Urothelium cell line (cell line): ENCODE data around the gene UGGT2.
"Not testable (repeated sequence)": the region's sequence is repeated elsewhere in the genome, so short reads cannot be mapped to it uniquely, and the experiment has no call there.

Experiments
- DNase-seq: peaks from one replicate; pipeline ENCODE4 v3.0.0; 2011; ENCODE audit warnings: low spot score, mixed read lengths
- FAIRE-seq: peaks from 2 replicates; lab custom pipeline; 2011; peaks lifted over from hg19 to GRCh38; lab: Jason Lieb, UNC

The UGGT2 gene

DNA sequence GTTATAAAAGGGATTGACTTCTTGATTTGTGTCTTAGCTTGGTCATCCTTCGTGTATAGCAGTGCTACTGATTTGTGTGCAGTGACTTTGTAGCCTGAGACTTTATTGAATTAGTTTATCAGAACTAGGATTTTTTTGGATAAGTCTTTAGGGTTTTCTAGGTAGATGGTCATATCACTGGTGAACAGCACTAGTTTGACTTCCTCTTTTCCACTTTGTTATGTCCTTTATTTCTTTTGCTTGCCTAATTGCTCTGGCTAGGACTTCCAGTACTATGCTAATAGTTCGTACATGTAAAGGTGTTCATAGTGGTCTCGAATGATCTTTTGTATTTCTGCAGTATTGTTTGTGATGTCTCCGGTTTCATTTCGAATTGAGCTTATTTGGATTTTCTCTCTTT lies 230.9 kb downstream of the UGGT2 start:
- DNase-seq, result no peak
- FAIRE-seq, result no peak

DNA sequence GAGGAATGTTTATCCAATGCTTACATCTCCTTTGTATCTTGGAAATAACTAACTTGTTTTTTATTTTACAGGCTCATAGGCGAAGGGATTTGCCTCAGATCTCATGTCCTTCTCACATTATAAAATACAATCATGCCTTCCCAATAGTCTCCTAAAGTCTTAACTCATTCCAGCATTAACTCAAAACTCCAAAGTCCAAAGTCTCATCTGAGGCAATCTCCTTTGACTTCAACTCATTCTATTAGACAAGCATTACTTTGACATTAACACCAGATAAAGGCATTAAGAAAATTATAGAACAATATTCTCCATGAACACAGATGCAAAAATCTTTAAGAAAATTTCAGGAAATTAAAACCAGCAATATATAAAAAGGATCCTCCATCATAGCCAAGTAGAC lies 238.7 kb downstream of the UGGT2 start:
- FAIRE-seq (no peak), DNase-seq (no peak)

DNA sequence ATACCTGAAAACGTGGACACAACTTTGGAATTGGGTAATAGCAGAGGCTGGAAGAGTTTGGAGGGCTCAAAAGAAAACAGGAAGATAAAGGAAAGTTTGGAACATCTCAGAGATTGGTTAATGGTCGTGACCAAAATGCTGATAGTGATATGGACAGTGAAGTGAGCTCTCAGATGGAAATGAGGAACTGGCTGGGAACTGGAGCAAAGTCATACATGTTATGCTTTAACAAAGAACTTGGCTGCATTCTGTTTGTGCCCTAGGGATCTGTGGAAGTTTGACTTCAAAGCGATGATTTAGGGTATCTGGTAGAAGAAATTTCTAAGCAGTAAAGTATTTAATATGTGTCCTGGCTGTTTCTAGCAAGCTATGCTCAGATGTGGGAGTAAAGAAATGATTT lies 240.1 kb downstream of the UGGT2 start:
- FAIRE-seq, result no peak
- no peak for DNase-seq

DNA sequence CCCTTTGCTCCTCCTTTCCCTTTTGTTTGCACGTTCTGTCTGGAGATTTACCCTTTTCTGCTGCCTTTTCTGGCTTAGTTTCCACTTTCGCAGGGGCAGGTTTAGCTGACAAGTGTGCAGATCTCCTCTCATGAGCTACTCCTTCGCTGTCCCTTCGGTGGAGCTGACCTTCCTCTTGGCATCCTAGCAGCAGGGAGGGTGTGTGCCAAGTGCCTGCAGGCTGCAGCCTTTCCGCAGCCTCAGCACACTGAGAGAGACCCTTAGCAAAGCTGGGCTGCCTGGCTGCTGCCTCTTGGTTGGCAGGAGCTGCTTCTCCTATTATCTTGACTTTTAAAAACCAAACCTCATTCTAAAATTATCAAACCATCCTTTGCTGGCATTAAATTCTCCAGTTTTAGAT lies 243.8 kb downstream of the UGGT2 start:
- no peak for DNase-seq
- no peak for FAIRE-seq

DNA sequence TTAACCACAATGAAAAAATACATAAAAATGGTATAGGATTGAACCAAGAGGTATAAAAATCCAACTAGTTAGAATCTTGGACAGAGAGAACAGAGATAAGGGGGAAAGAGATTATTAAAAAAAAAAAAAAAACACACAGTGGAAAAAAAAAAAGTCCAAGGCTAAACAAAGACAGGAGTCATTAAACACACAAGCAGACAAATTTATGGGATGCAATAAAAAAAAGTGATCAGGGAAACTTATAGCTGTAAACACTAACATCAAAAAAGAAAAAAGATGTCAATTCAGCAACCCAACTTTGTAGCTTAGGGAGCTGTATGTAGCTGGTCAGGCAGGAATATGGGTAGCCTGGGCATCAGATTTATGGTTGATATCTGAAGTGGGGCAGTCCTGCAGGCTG lies 247.3 kb downstream of the UGGT2 start:
- FAIRE-seq, result no peak
- DNase-seq, result no peak

DNA sequence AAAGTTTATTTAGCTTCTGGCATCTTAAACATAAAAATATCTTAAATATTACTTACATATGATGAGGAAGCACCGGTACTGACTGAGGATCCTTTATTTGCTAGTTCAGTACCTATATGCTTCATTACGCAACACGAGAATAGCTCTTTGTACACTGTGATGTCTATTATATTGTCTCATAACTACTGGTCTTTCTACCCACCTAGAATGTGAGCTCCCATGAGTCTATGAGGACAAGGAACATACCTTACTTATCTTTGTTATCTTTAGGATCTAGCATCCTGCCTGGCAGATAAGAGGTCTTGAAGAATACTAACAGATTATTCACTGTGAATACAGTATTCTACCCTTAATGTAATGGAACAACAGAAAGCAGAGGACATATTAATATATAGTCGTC lies 251.4 kb downstream of the UGGT2 start:
- FAIRE-seq, result no peak
- no peak for DNase-seq

DNA sequence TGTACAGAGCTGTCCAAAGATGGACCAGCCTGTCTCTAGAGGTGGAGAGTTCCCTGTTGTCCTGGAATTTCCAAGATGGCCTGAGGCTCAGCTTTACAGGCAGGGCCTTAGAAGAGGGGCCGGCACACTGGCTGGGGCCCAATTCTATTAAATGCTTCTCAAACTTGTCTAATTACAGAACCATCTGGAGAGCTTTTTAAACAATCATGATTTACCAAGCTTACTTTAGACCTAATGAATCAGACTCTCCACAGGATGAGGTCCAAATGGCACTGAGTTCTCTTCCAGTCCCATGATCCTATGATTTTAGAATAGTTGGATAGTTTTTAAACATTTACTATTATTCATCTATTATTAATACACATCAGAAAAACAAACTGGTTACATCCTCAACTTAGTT lies 252.8 kb downstream of the UGGT2 start:
- FAIRE-seq (no peak), DNase-seq (no peak)

DNA sequence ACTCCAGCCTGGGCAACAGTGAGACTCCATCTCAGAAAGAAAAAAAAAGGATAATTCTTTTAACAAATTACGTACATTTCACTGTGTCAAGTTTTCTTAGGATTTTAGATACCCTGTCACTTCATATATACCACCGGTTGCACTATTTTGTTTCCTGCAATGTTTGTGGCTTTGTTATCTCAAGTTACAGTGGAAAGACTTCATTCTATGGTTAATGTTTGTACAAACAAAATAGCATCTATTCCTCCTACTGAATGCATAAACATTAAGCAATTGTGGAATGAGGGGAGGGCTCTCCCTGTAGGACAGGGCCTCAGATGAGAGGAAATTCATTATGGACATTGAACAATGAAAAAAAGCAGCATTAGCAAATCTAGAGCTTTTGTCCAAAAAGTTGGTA lies 256.2 kb downstream of the UGGT2 start:
- no peak for FAIRE-seq
- DNase-seq, result no peak

DNA sequence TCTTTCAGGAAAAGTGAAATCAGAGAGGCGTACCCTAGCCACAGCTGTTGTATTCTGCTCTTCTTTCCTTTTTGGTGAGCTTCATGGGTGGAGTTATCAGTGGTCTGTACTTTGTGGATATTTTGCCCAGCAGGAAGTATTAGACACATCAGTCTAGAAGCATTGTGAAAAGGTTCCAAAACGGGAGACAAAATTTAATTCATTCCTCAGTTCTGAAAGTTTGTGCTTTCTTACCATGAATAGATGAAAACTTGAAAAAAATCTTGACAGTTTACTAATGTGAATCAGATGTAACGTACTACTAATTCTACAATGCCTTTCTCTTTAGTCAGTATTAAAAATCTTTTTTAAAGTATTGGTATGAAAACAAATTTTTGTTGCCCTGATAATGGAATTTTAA lies 259.4 kb downstream of the UGGT2 start:
- FAIRE-seq (no peak), DNase-seq (no peak)

DNA sequence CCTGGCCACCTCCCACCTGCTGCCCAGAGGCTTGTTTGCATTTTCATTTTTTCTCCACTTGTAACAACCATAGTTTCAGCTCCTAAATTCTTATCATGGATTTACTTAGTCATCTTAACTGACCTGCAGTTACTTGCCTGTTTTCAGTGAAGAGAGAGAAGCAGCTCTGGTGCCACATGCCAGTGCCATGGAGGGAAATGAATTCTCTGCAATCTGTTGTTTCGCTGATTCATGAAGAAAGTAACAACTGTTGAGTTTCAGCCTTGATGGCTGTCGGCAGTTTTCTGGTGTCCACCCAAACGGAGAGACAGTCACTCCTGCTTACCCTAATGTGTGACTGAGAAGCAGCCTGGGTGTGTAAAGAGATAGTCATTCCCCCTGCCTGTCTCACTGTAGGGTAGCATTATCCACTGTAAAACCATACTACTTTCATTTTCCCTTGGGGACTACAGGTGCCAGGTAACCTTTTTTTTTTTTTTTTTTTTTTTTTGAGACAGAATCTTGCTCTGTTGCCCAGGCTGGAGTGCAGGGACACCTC lies 260.1 kb downstream of the UGGT2 start:
- FAIRE-seq (no peak), DNase-seq (no peak)

DNA sequence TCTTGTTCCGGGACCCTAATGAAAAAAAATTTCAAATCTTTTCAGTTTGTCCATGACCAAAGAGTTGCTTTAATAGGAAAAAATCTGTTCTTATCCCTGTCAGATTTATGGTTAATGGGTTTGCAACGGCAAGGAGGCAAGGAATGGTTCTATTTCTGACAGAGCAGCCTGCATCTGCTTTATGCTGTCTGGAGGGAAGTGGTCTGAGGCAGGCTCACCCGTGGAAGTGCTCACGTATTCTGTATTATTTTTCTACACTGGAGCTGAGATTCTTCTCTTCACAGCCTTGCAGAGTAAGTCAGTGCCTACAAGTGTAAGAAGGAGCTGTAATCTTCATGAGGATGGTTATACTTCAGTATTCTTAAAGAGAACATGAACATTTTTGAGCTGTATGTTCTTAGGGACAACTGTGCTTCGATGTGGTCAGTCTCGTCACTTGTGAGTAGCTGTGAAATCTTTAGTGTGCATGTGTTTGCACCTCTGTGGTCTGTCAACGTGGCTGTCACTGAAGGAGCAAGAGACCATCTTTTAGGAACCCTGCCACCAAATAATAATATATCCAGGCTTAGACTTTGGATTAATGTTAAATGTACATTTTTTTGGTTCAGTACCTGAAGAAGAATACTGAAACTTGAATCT lies 262.0 kb downstream of the UGGT2 start:
- DNase-seq, result no peak
- FAIRE-seq, result no peak

DNA sequence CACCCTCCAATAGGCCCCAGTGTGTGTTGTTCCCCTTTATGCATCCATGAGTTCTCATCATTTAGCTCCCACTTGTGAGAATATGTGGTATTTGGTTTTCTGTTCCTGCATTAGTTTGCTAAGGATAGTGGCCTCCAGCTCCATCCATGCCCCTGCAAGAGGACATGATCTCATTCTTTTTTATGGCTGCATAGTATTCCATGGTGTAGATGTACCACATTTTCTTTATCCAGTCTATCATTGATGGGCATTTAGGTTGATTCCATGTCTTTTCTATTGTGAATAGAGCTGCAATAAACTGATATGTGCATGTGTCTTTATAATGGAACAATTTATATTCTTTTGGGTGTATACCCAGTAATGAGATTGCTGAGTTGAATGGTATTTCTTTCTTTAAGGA lies 263.9 kb downstream of the UGGT2 start:
- FAIRE-seq, DNase-seq: not testable (repeated sequence)

DNA sequence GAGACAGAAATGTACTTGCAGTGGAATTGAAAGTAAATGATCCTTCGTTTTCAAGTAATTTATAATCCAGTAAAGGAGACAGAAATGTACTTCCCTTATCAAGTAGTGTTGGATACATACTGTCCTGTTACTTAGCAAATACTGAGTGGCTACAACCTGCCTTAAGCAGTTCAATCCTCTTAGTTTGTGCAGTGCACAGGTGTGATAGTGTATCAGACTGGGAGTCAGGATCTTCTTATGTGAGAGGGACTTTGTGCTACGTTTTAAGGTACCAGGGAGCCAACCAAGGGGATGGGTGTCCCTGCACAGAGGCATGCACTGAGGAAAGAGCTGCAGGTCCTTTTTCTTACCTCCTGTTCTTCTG lies 265.1 kb downstream of the UGGT2 start:
- no peak for DNase-seq
- no peak for FAIRE-seq

DNA sequence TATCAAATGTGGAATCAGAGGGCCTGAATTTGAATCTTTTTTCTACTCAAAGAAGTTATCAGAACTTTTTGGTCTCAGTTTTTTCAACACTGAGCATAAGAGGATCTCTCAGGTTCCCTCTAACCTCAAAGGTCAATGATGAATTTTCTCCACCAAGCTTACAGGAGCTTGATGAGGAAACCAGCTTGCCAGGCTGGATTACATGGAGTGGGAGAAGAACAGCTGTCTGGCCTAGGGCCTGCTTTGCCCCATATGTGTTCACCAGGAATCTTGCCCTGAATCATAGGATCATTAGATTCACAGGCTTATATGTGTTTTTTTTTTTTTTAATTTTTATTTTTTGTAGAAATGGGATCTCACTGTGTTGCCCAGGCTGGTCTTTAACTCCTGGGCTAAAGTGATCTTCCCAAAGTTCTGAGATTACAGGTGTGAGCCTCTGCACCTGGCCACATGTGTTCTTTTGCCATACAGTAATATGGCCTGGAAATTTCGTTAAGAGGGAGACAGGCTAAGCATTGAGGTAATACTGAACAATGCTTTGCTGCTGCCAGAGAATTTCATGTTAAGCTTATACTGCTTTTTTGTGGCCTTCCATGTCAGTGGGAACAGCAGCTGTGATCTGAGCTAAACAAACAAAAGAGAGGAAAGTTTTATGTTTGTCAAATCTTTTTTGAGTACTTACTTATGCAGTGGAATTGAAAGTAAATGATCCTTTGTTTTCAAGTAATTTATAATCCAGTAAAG lies 265.7 kb downstream of the UGGT2 start:
- DNase-seq, result no peak
- no peak for FAIRE-seq

DNA sequence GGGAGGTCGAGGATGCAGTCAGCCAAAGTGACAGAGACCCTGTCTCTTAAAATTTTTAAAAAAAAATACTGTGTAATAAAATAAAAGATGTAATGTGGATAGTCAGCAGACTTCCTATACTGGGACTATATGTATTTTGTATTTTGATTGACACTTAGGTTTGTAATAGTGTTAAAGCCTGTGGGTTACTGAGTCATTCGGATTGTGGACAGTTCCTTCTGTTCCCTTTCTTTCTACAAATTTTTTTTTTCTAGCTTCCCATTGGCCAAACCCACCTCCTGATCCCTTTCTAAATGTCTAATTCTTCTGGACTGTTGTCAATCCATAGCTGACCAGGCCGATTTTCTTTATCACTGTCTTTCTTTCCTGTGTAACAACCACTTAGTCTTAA lies 268.3 kb downstream of the UGGT2 start:
- DNase-seq (peak; percentile 20), FAIRE-seq (no peak)

DNA sequence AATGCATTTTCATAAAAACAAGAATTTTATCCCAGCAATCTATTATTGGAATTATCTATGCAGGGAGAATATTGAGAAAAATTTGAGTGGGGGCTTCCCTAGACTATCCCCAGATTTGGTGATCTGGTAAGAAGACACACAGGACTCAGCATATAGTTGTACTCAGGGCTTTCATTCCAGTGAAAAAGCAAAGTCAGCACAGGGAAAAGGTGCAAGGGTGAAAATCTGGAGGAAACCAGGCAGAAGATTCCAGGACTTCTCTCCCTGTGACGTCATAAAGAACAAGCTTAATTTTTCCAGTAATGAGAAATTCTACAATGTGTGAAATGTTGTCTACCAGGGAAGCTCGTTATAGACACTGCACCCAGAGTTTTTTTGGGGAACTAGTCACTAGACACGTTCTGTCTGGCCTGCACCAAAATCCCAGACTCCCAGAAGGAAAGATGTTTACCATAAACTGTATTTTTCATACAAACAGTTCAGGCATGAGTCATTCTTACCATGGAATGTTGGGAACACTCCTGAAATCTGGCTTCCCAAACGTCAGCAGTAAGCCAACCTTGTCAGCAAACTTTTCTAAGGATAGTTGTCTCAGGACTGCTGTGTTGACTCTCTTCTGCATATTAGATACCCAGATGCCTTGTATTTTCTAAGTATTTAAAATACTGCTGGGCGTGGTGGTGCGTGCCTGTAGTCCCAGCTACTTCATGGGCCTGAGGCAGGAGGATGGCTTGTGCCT lies 268.9 kb downstream of the UGGT2 start:
- FAIRE-seq, result no peak
- peak; percentile 37 for DNase-seq

DNA sequence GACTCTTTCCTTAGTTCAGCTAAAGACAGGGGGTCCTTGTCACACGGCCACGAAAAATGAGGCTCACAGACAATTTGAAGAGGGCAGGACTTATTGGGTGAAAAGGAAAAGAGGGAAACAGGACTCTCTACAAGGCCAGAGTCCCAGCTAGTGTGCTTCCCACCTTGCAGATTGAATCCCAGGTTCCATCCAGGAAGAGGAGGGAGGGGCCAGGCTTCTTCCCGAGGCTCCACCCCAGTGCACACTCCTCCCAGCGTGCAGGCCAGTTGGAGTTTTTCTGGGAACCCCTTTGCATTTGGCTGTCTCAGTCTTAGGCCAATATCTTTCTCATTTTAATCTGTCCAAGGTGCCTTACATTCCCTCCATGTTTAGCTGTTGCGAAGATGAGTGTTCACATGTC lies 269.5 kb downstream of the UGGT2 start:
- no peak for FAIRE-seq

DNA sequence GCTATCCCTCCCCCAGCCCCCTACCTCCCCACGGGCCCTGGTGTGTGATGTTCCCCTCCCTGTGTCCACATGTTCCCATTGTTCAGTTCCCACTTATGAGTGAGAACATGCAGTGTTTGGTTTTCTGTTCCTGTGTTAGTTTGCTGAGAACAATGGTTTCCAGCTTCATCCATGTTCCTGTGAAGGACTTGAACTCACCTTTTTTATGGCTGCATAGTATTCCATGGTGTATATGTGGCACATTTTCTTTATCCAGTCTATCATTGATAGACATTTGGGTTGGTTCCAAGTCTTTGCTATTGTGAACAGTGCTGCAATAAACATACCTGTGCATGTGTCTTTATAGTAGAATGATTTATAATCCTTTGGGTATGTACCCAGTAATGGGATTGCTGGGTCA lies 271.3 kb downstream of the UGGT2 start:
- not testable (repeated sequence) for FAIRE-seq, DNase-seq

More for the DNA sequence above, 269.5 kb downstream of the UGGT2 start:
- DNase-seq, result no peak

DNA sequence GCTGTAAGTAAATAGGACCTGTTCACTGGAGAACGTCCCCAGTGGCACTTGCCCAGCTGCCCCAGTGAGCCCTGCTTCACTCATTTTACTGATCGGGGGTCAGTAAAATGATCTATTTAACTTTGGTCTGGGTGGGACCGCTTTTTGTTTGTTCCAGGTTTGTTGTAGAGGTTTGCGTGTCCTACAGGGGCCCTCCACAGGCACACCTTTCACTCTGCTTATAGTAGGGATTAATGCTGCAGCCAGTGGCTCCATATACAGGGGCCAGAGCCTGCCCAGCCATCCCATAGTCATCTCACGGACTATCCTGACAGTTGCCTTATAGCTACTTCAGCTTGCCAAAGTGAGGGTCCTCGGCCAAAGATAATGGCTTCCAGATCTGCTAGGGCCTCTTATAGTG lies 272.2 kb downstream of the UGGT2 start:
- no peak for DNase-seq
- no peak for FAIRE-seq

DNA sequence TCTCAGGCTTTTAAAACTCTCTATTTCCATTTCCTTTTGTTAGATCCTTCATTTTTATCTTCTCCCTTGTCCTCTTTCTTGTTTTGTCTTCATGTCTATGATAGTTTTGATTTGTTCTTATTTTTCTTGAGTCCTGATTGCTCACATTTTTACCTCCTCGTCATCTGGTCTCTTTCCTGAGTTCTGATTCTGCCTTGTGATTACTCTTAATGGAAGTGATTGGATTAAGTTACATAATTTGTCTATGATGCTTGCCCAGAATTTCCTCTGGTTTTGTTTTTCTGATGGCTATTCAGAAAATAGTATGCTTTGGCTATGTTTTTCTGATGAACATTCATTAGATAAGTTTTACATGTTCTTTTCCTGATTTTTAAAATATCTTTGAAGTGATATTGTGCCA lies 273.7 kb downstream of the UGGT2 start:
- DNase-seq (no peak), FAIRE-seq (no peak)

DNA sequence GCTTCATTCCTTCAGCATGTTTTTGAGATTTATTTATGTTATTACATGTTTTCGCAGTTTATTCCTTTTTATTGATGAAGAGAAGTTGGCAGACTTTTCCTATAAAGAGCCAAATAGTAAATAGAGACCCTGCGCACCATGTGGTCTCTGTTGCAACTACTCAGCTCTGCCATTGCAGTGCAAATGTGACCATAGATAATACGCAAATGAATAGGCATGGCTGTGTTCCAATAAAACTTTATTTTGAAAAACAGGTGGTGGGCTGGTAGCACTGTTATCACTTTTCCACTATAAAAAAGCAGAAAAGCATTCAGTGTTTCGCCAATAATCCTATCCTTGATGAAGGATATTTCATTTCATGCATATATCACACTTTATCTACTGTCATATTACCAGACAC lies 281.3 kb downstream of the UGGT2 start:
- FAIRE-seq (no peak), DNase-seq (no peak)

DNA sequence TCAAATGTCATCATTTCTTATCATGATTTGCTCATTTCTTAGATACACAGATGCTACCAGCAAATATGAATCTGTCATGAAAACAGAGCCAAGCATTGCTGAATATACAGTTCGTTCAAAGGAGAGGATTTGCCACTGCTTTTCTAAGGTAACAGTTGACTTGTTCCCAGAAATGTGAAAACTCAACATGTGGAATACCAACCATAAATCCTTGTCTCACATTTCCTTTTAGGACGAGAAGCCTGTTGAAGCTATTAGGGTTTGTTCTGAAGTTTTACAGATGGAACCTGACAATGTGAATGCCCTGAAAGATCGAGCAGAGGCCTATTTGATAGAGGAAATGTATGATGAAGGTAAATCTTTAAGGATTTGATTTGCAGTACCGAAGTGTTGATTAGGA lies 289.6 kb downstream of the UGGT2 start:
- no peak for FAIRE-seq
- DNase-seq, result no peak
